Naive thymus-derived CD8-positive, alpha-beta T cell (primary cell): ENCODE measurements around the gene C22orf31. TPM values are rescaled to one million over a fixed set of nuclear protein-coding genes. Genes with fewer than 3 reads are reported as not detected.
"Not testable (repeated sequence)": the region's sequence is repeated elsewhere in the genome, so short reads cannot be mapped to it uniquely, and the experiment has no call there.

Experiments
- ATAC-seq, 2 donors: fragments of 150-1000 bp; cut with Tn5 transposase in 1 of 2; sonication (Bioruptor Pico), chemical (Tn5 transposase) in 1 of 2; 1 replicate in 1 of 2; 2 replicates in 1 of 2; pipeline ENCODE4 v1.10.0; 2021; ENCODE audit warnings: mild to moderate bottlenecking in 2 of 2, moderate library complexity in 2 of 2
- POLR2A ChIA-PET: fragments of 350-600 bp; sonication (Branson Sonifier 250); formaldehyde crosslinking; loops from one replicate; lab custom pipeline; 2021; ENCODE audit warnings: antibody characterized with exemption; lab: Charles Lee
- DNase-seq, 10 donors: peaks; one replicate each; pipeline versions ENCODE4 v3.0.0 to v3.0.0-alpha.2; 2020 to 2022
- H3K27ac Mint-ChIP-seq, 10 donors: one replicate each; pipeline ENCODE4 v1.8.0; 2020 to 2022; ENCODE audit warnings: mild to moderate bottlenecking in 10 of 10, mixed read lengths in 10 of 10, moderate library complexity in 4 of 10, inconsistent platforms in 1 of 10
- H3K27me3 Mint-ChIP-seq, 5 donors: one replicate each; pipeline ENCODE4 v1.8.0; 2021 to 2022; ENCODE audit warnings: mixed read lengths in 5 of 5
- H3K36me3 Mint-ChIP-seq, 3 donors: one replicate each; pipeline ENCODE4 v1.8.0; 2020 to 2022; ENCODE audit warnings: mixed read lengths in 3 of 3, mild to moderate bottlenecking in 2 of 3, inconsistent platforms in 1 of 3
- H3K4me1 Mint-ChIP-seq, 4 donors: one replicate each; pipeline ENCODE4 v1.8.0; 2021 to 2022; ENCODE audit warnings: mixed read lengths in 4 of 4
- H3K4me3 Mint-ChIP-seq, 10 donors: one replicate each; pipeline ENCODE4 v1.8.0; 2020 to 2022; ENCODE audit warnings: mild to moderate bottlenecking in 10 of 10, mixed read lengths in 10 of 10, moderate library complexity in 6 of 10, inconsistent platforms in 1 of 10
- H3K9me3 Mint-ChIP-seq, 9 donors: one replicate each; pipeline ENCODE4 v1.8.0; 2020 to 2022; ENCODE audit warnings: mixed read lengths in 9 of 9, mild to moderate bottlenecking in 3 of 9, inconsistent platforms in 1 of 9, moderate library complexity in 1 of 9
- polyA plus RNA-seq, 3 donors: library from polyadenylated mRNA; unstranded; fragments of 300-500 nt; fragmentation: Illumina TruSeq; gene quantifications; one replicate each; pipeline ENCODE4 v1.2.3, GENCODE V29; 2021
- total RNA-seq, 8 experiments: library from RNA in 2 of 8; stranded (reverse) in 2 of 8; gene quantifications; one replicate each; pipeline ENCODE4 v1.2.3 and lab custom pipeline; 2021 to 2026

The C22orf31 gene
- total and polyA plus RNA-seq, 5 experiments from 2014 or later, result not detected

DNA sequence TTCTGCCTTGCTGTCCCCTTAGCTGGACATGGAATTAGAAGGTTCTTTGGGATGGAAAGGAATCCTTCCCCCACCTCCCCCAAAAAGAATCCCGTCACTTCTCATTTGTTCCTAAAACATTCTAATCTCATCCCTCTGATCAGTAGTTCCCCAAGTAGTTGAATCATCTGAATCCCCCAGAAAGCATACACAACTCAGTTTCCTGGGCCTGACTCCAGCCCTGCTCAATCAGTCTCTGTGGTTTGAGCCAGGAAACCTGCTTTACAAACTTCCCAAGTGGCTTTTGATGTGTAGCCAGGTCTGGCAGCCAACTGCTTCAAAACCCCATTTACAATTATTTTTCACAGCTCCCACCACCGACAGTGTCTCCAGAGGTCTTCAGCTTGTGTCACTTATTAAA, 20.2 kb downstream of the C22orf31 start:
- Mint-ChIP-seq H3K9me3 (no peaks in the 10 kb centered on the region), H3K4me1 (no peaks in the 10 kb centered on the region), H3K4me3 (no peak overlapping the region), H3K27ac (no peak overlapping the region), H3K27me3 (peaks cover 7 to 12% (median 10%) of the 10 kb centered on the region in 5 donors), H3K36me3 (peaks cover 0 to 8% (median 2%) of the 10 kb centered on the region in 3 donors)
- POLR2A ChIA-PET, result no interaction called here
- DNase-seq (no peak), ATAC-seq (no peak)

GRCh38 chr22:29040385-29041275, 21.0 kb downstream of the C22orf31 start:
- peak; percentile 60 to 84 for ATAC-seq
- H3K9me3 Mint-ChIP-seq, result no peaks in the 10 kb centered on the region
- POLR2A ChIA-PET, result interaction anchor here (0.9 kb wide), 1 partner anchor 440 kb away, joined by 3 read pairs; no protein-coding TSS in a partner anchor

GRCh38 chr22:29039684-29040083, 21.9 kb downstream of the C22orf31 start:
- H3K36me3 Mint-ChIP-seq, H3K4me1 Mint-ChIP-seq, H3K4me3 Mint-ChIP-seq, POLR2A ChIA-PET, H3K9me3 Mint-ChIP-seq, H3K27ac Mint-ChIP-seq, ATAC-seq, DNase-seq: not testable (repeated sequence)
- peaks cover 7 to 18% (median 12%) of the 10 kb centered on the region in 5 donors for H3K27me3 Mint-ChIP-seq

More at GRCh38 chr22:29040385-29041275, 21.0 kb downstream of the C22orf31 start:
- no peak overlapping the region for H3K4me3 Mint-ChIP-seq
- peaks cover 0 to 3% (median 2%) of the 10 kb centered on the region in 3 donors for H3K36me3 Mint-ChIP-seq
- peaks cover 7 to 12% (median 11%) of the 10 kb centered on the region in 5 donors for H3K27me3 Mint-ChIP-seq
- DNase-seq, result peak; percentile 39 to 82 (median 64)
- H3K4me1 Mint-ChIP-seq, result no peaks in the 10 kb centered on the region
- no peak overlapping the region for H3K27ac Mint-ChIP-seq

GRCh38 chr22:29039148-29039547, 22.5 kb downstream of the C22orf31 start:
- H3K9me3 Mint-ChIP-seq, result no peaks in the 10 kb centered on the region
- no peak overlapping the region for H3K27ac Mint-ChIP-seq
- POLR2A ChIA-PET, result no interaction called here
- DNase-seq (no peak), ATAC-seq (no peak)
- no peak overlapping the region for H3K4me3 Mint-ChIP-seq
- peaks cover 7 to 24% (median 16%) of the 10 kb centered on the region in 5 donors for H3K27me3 Mint-ChIP-seq
- peaks cover 0 to 3% (median 2%) of the 10 kb centered on the region in 3 donors for H3K36me3 Mint-ChIP-seq
- no peaks in the 10 kb centered on the region for H3K4me1 Mint-ChIP-seq

- no peak for DNase-seq
- Mint-ChIP-seq H3K4me1 (no peaks in the 10 kb centered on the region), H3K4me3 (no peak overlapping the region), H3K36me3 (peaks cover 0 to 4% (median 0%) of the 10 kb centered on the region in 3 donors), H3K27me3 (peaks cover 12 to 41% (median 27%) of the 10 kb centered on the region in 5 donors), H3K9me3 (no peaks in the 10 kb centered on the region), H3K27ac (no peak overlapping the region)
- POLR2A ChIA-PET, result no interaction called here
- no peak for ATAC-seq
Observed at GRCh38 chr22:29037340-29037932, 24.2 kb downstream of the C22orf31 start.

- peaks cover 0 to 2% (median 0%) of the 10 kb centered on the region in 3 donors for H3K36me3 Mint-ChIP-seq
- peaks cover 36 to 80% (median 48%) of the 10 kb centered on the region in 5 donors for H3K27me3 Mint-ChIP-seq
- no peak overlapping the region for H3K4me3 Mint-ChIP-seq
- DNase-seq (no peak), ATAC-seq (no peak)
- H3K9me3 Mint-ChIP-seq, result no peaks in the 10 kb centered on the region
- POLR2A ChIA-PET, result no interaction called here
- H3K27ac Mint-ChIP-seq, result no peak overlapping the region
- H3K4me1 Mint-ChIP-seq, result peaks cover 6 to 17% (median 14%) of the 10 kb centered on the region in 4 donors
Observed at GRCh38 chr22:29032584-29032983, 29.0 kb downstream of the C22orf31 start.

DNA sequence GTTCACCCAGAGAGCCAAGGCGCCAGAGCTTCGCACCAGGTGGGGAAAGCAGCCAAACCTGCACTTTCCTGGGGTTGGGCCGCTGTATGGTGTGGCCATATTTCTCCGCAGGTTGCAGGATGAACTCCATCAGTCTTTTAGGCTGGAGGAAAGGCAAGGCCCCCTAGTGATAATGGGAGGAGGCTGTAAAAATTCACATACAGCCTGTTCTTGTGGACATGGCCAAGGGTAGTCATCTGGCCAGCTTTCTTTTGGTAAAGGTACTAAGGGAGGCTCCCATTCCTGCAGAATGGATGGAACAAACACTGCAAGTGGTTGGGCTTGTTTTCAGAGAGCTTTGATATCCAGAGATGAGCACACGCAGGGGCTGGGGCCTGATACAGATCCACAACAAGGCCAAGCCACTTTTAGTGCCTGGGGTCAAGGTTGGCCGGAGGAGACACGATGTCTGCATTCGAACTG, 29.6 kb downstream of the C22orf31 start:
- peaks cover 0 to 2% (median 0%) of the 10 kb centered on the region in 3 donors for H3K36me3 Mint-ChIP-seq
- ATAC-seq, result no peak
- H3K4me3 Mint-ChIP-seq, result no peak overlapping the region
- no peak overlapping the region for H3K27ac Mint-ChIP-seq
- peaks cover 6 to 17% (median 14%) of the 10 kb centered on the region in 4 donors for H3K4me1 Mint-ChIP-seq
- peaks cover 38 to 85% (median 48%) of the 10 kb centered on the region in 5 donors for H3K27me3 Mint-ChIP-seq
- POLR2A ChIA-PET, result no interaction called here
- no peaks in the 10 kb centered on the region for H3K9me3 Mint-ChIP-seq
- DNase-seq, result no peak

DNA sequence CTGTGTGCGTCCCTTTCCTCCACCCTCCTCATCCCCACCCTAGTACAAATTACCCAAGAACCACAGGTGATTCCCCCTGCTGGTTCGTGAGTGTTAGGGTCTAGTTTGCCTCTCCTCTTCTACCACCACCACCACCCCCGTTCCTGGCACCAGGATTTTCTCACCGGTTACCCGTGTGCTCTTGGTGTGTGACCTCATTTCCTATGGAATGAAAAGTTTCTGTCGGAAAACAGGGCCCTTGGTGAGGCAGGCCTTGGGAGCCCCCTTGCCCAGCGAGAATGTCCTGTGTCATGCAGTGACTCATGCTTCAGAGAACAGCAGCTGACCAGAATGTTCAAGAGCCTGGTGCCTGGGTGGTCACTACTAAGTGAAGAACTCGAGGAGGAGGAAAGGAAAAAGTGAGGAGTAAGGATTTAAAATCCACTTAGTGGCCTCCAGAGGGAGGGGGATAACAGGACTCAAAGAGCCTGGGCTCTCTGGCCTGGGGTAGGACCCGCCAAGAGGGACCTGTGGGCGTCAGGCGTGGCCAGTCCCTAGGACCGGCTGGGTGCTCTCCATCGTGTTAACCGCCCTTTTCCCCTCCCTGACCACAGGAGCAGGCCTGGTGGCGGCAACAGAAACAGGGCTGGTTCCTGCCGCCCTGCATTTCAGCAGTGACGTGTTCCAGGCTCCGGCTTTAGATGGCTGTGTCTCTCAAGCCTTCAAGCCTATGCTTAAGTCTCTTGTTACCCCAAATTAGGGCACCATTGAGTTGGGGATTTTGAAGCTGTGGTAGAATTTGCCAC, 30.2 kb downstream of the C22orf31 start:
- POLR2A ChIA-PET, result no interaction called here

DNA sequence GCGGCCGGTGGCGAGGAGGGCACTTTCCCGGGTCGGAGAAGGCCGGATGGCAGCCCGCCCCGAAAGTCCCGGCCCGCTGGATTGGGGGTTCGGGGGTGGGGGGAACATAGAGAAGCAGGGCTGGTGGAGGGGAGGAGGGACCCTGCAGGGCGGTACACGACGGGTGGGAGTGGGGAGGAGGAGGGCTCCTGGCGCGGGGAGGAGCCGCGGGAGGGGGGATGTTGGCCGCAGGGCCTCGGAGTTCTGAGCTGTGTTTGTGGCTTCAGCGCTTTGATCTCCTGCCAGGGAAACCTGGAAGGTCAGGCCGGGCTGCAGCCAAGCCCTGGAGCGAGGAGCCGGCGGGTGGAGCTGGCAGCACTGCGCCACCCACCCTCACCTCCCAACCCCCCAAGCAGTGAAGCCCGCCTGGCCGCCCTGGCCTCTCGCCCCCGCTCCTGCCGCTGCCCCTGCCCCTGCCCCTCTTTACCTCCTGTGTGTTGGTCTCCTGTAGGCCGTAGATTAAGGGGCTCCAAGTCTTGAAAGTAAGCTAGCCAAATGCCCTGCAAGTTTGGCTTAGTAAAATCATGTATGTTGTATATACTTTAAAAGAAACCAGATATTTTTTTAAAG, 30.9 kb downstream of the C22orf31 start:
- Mint-ChIP-seq H3K4me3 (peak overlapping the region; percentile 53 to 83 (median 74)), H3K27me3 (peaks cover 39 to 92% (median 49%) of the 10 kb centered on the region in 5 donors), H3K27ac (no peak overlapping the region), H3K9me3 (no peaks in the 10 kb centered on the region), H3K36me3 (peaks cover 0 to 2% (median 0%) of the 10 kb centered on the region in 3 donors), H3K4me1 (peaks cover 6 to 17% (median 14%) of the 10 kb centered on the region in 4 donors)
- DNase-seq (peak in 2 of 10 donors; percentile 2 to 9), ATAC-seq (peak; percentile 39 to 42)
- POLR2A ChIA-PET, result no interaction called here

More for the DNA sequence above, 30.2 kb downstream of the C22orf31 start:
- Mint-ChIP-seq H3K4me3 (peak overlapping the region; percentile 36 to 75 (median 60)), H3K27me3 (peaks cover 39 to 90% (median 48%) of the 10 kb centered on the region in 5 donors), H3K4me1 (peaks cover 6 to 17% (median 14%) of the 10 kb centered on the region in 4 donors), H3K9me3 (no peaks in the 10 kb centered on the region), H3K27ac (no peak overlapping the region), H3K36me3 (peaks cover 0 to 2% (median 0%) of the 10 kb centered on the region in 3 donors)
- DNase-seq (peak in 1 of 10 donors; percentile 9), ATAC-seq (peak in 1 of 2 donors; percentile 70)

GRCh38 chr22:29030016-29030617, 31.5 kb downstream of the C22orf31 start:
- no peak overlapping the region for H3K27ac Mint-ChIP-seq
- H3K27me3 Mint-ChIP-seq, result peaks cover 41 to 94% (median 51%) of the 10 kb centered on the region in 5 donors
- H3K36me3 Mint-ChIP-seq, result peaks cover 0 to 2% (median 0%) of the 10 kb centered on the region in 3 donors
- POLR2A ChIA-PET, result no interaction called here
- DNase-seq (peak in 1 of 10 donors; percentile 8), ATAC-seq (peak in 1 of 2 donors; percentile 25)
- no peaks in the 10 kb centered on the region for H3K9me3 Mint-ChIP-seq
- peaks cover 6 to 17% (median 14%) of the 10 kb centered on the region in 4 donors for H3K4me1 Mint-ChIP-seq
- H3K4me3 Mint-ChIP-seq, result peak overlapping the region; percentile 42 to 83 (median 70)

- DNase-seq (no peak), ATAC-seq (no peak)
- peaks cover 6 to 17% (median 14%) of the 10 kb centered on the region in 4 donors for H3K4me1 Mint-ChIP-seq
- peaks cover 0 to 2% (median 0%) of the 10 kb centered on the region in 3 donors for H3K36me3 Mint-ChIP-seq
- POLR2A ChIA-PET, result no interaction called here
- peak overlapping the region in 2 of 10 donors; percentile 75 to 76 for H3K4me3 Mint-ChIP-seq
- H3K27ac Mint-ChIP-seq, result no peak overlapping the region
- no peaks in the 10 kb centered on the region for H3K9me3 Mint-ChIP-seq
- H3K27me3 Mint-ChIP-seq, result peaks cover 41 to 90% (median 50%) of the 10 kb centered on the region in 5 donors
Observed at GRCh38 chr22:29029202-29030000, 32.2 kb downstream of the C22orf31 start.
